Glutamatergic neuron (in vitro differentiated cells): Measurements from ENCODE around the gene RPUSD3. TPM values are rescaled to one million over a fixed set of nuclear protein-coding genes. Genes with fewer than 3 reads are reported as not detected.

Experiments used
- DNase-seq: peaks from one replicate; pipeline ENCODE4 v3.0.0; 2022
- H3K27ac Mint-ChIP-seq: one replicate; pipeline ENCODE4 v1.8.0; 2020; ENCODE audit warnings: mild to moderate bottlenecking, mixed read lengths, inconsistent platforms; ENCODE audit not compliant: unreplicated experiment
- H3K27me3 Mint-ChIP-seq: one replicate; pipeline ENCODE4 v1.8.0; 2020; ENCODE audit warnings: mild to moderate bottlenecking, moderate library complexity, mixed read lengths, inconsistent platforms; ENCODE audit not compliant: unreplicated experiment
- H3K36me3 Mint-ChIP-seq: one replicate; pipeline ENCODE4 v1.8.0; 2020; ENCODE audit warnings: mild to moderate bottlenecking, mixed read lengths, inconsistent platforms; ENCODE audit not compliant: unreplicated experiment
- H3K4me1 Mint-ChIP-seq: one replicate; pipeline ENCODE4 v1.8.0; 2020; ENCODE audit warnings: mild to moderate bottlenecking, low read depth, mixed read lengths, inconsistent platforms; ENCODE audit not compliant: unreplicated experiment
- H3K4me3 Mint-ChIP-seq: one replicate; pipeline ENCODE4 v1.8.0; 2020; ENCODE audit warnings: mild to moderate bottlenecking, mixed read lengths, inconsistent platforms; ENCODE audit not compliant: unreplicated experiment
- H3K9me3 Mint-ChIP-seq: one replicate; pipeline ENCODE4 v1.8.0; 2020; ENCODE audit warnings: mild to moderate bottlenecking, moderate library complexity, mixed read lengths, inconsistent platforms; ENCODE audit not compliant: unreplicated experiment
- CTCF ChIP-seq: fragments of 200-600 bp; sonication (generic); IDR thresholded peaks from one replicate; pipeline ENCODE4 v1.5.0; 2021; ENCODE audit not compliant: partially characterized antibody, unreplicated experiment
- total RNA-seq: library from RNA; stranded (reverse); fragmentation: NEBNext Ultra II Directional; extraction: Animal tissue kit (Norgen Biotek cat#: 25700); gene quantifications from one replicate; pipeline ENCODE4 v1.2.1, GENCODE V29; 2021; ENCODE audit not compliant: unreplicated experiment

RPUSD3 gene
- total RNA-seq, 1 donor from 2014 or later: 81.7 TPM

- H3K27ac Mint-ChIP-seq: no peak overlapping the region
- H3K4me1 Mint-ChIP-seq: peaks cover 7% of the 10 kb centered on the region
- H3K4me3 Mint-ChIP-seq: peak overlapping the region; percentile 97
- DNase-seq: no peak
- peaks cover 11% of the 10 kb centered on the region for H3K9me3 Mint-ChIP-seq
- no peak for TF ChIP-seq CTCF
- H3K27me3 Mint-ChIP-seq: peaks cover 11% of the 10 kb centered on the region
- H3K36me3 Mint-ChIP-seq: peaks cover 8% of the 10 kb centered on the region
Observed at GRCh38 chr3:9791127-9791526, 52.7 kb downstream of the RPUSD3 start.

Other genes with a start within 250 kb of the RPUSD3 start
- 45.7 TPM for gene MTMR14, start 194.5 kb downstream of the RPUSD3 start, total RNA-seq
- gene CPNE9, start 140.2 kb downstream of the RPUSD3 start, total RNA-seq: 54.6 TPM
- 30.6 TPM for gene BRPF1, start 112.3 kb downstream of the RPUSD3 start, total RNA-seq
- 76.5 TPM for gene OGG1, start 94.1 kb downstream of the RPUSD3 start, total RNA-seq
- 8.2 TPM for gene CAMK1, start 74.1 kb downstream of the RPUSD3 start, total RNA-seq
- 59.1 TPM for gene TADA3, start 51.5 kb downstream of the RPUSD3 start, total RNA-seq
- gene ARPC4, start 50.9 kb downstream of the RPUSD3 start, total RNA-seq: 164 TPM
- gene TTLL3, start 33.7 kb downstream of the RPUSD3 start, total RNA-seq: 45.7 TPM
- gene CIDEC, start 36.2 kb upstream of the RPUSD3 start, total RNA-seq: not detected
- 37.8 TPM for gene JAGN1, start 46.6 kb upstream of the RPUSD3 start, total RNA-seq
- gene IL17RE, start 58.8 kb upstream of the RPUSD3 start, total RNA-seq: 3.9 TPM
- gene IL17RC, start 73.1 kb upstream of the RPUSD3 start, total RNA-seq: 41.9 TPM
- 92.6 TPM for gene CRELD1, start 89.8 kb upstream of the RPUSD3 start, total RNA-seq
- 8.9 TPM for gene PRRT3, start 108.4 kb upstream of the RPUSD3 start, total RNA-seq
- 49.0 TPM for gene EMC3, start 142.8 kb upstream of the RPUSD3 start, total RNA-seq
- 7.0 TPM for gene FANCD2, start 182.4 kb upstream of the RPUSD3 start, total RNA-seq